HFFc6 (cell line): ENCODE results near the gene KATNBL1. TPM values are rescaled to one million over a fixed set of nuclear protein-coding genes. Genes with fewer than 3 reads are reported as not detected.
A peak's percentile ranks its signal among the peaks of the same experiment; 100 is the strongest.
"Not testable (repeated sequence)": the region's sequence is repeated elsewhere in the genome, so short reads cannot be mapped to it uniquely, and the experiment has no call there.

Experiments
- DNase-seq: peaks from one replicate; pipeline ENCODE4 v3.0.0-alpha.2; 2018
- H3K27ac Mint-ChIP-seq: 2 replicates; pipeline ENCODE4 v1.8.0; 2020; ENCODE audit warnings: mild to moderate bottlenecking, mixed read lengths
- H3K27me3 Mint-ChIP-seq: 2 replicates; pipeline ENCODE4 v1.8.0; 2021; ENCODE audit warnings: mild to moderate bottlenecking, moderate library complexity, mixed read lengths; ENCODE audit not compliant: insufficient read depth
- H3K36me3 Mint-ChIP-seq: 2 replicates; pipeline ENCODE4 v1.8.0; 2021; ENCODE audit warnings: low read depth, mixed read lengths
- H3K4me1 Mint-ChIP-seq: 2 replicates; pipeline ENCODE4 v1.8.0; 2020; ENCODE audit warnings: low read depth, mixed read lengths
- H3K4me3 Mint-ChIP-seq: 2 replicates; pipeline ENCODE4 v1.8.0; 2020; ENCODE audit warnings: mild to moderate bottlenecking, moderate library complexity, mixed read lengths
- H3K9me3 Mint-ChIP-seq: 2 replicates; pipeline ENCODE4 v1.8.0; 2020; ENCODE audit warnings: mild to moderate bottlenecking, mixed read lengths
- CTCF ChIP-seq: fragments of 200-600 bp; sonication (generic); IDR thresholded peaks from 2 replicates; pipeline ENCODE4 v1.5.0; 2021; ENCODE audit warnings: antibody characterized with exemption, mild to moderate bottlenecking
- total RNA-seq, 6 experiments: library from RNA; stranded (reverse); fragmentation: NEBNext Ultra II Directional; extraction: Animal tissue kit (Norgen Biotek cat#: 25700); gene quantifications; 2 replicates in 1 of 6; 3 replicates in 5 of 6; pipeline ENCODE4 v1.2.3, GENCODE V29; 2021

KATNBL1 gene
- total RNA-seq, 6 experiments from 2014 or later, result 27.2 to 37.1 (median 29.7) TPM

DNA sequence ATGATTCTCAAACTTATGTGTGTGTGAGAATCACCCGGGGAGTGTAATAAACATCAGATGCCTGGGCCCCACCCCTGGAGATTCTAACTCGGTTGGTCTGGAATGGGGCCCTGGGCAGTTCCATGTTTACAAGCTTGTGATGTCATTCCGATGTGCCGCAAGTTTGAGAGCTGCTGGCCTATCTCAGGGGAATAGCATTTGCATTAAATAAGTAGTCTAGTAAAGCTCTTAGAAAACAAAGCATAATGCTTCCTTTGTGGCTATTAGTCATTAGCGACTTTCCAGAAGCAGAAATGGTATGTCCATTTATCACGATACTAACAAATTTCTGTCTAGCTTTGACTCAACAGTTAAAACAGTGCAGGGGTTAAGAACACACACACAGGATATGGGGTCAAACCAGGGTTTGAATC is 87.1 kb downstream of the KATNBL1 start:
- H3K4me3 Mint-ChIP-seq, result peak overlapping the region; percentile 44
- H3K36me3 Mint-ChIP-seq, result 0 out of 2 replicates have a peak, but pooled peaks cover 4% of the 10 kb centered on the region
- DNase-seq, result peak; percentile 97
- peaks cover 1% of the 10 kb centered on the region; the same call in 1 of the 2 replicates for H3K27me3 Mint-ChIP-seq
- H3K27ac Mint-ChIP-seq, result peak overlapping the region; percentile 89
- TF ChIP-seq CTCF, result no peak
- peaks cover 47% of the 10 kb centered on the region for H3K4me1 Mint-ChIP-seq
- H3K9me3 Mint-ChIP-seq, result no peaks in the 10 kb centered on the region

DNA sequence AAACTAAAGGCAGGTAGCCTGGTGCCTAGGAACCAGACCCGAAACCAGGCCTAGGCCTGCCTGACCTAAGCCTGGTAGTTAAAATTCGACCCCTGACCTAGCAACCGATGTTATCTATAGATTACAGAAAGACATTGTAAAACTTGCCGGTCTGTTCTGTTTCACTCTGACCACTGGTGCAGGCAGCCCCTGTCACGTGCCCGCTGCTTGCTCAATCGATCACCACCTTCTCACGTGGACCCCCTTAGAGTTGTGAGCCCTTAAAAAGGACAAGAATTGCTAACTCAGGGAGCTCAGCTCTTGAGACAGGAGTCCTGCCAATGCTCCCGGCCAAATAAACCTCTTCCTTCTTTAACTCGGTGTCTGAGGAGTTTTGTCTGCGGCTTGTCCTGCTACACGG is 88.1 kb downstream of the KATNBL1 start:
- H3K4me1 Mint-ChIP-seq, result peaks cover 54% of the 10 kb centered on the region
- not testable (repeated sequence) for DNase-seq, H3K4me3 Mint-ChIP-seq, H3K9me3 Mint-ChIP-seq, H3K36me3 Mint-ChIP-seq, H3K27me3 Mint-ChIP-seq
- H3K27ac Mint-ChIP-seq, result peak overlapping the region; percentile 89

DNA sequence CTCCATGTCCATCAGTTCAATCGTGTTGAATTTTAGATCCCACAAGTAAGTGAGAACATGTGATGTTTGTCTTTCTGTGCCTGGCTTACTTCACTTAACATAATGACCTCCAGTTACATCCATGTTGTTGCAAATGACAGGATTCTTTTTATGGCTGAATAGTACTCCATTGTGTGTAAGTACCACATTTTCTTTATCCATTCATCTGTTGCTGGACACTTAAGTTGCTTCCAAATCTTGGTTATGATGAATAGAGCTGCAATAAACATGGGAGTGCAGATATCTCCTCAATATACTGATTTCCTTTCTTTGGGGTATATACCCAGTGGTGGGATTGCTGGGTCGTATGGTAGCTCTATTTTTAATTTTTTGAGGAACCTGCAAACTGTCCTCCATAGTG is 89.5 kb downstream of the KATNBL1 start:
- peaks cover 54% of the 10 kb centered on the region for H3K4me1 Mint-ChIP-seq
- H3K27ac Mint-ChIP-seq, H3K27me3 Mint-ChIP-seq, H3K36me3 Mint-ChIP-seq, H3K9me3 Mint-ChIP-seq, DNase-seq, H3K4me3 Mint-ChIP-seq: not testable (repeated sequence)

- H3K27me3 Mint-ChIP-seq, result peaks cover 1% of the 10 kb centered on the region; the same call in 1 of the 2 replicates
Measured at GRCh38 chr15:34119291-34119690, 90.6 kb downstream of the KATNBL1 start.

DNA sequence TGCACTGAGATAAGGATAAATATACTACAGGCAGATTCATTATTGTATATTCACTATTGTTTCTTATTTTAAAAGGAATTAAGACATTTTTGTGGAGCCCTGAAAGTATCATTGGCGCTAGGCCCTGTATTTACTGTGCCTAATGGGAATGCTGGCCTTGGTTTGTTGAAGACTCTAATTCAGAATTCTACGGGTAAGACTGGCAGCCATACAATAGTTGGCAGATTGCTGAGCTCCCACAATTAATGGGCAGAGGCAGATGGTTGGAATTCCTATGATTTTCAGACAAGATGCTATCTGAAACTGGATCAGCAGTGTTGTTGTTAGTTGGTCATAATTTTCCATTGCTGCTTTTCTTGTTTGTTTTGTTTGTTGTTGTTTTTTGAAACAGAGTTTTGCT is 93.3 kb downstream of the KATNBL1 start:
- peaks cover 26% of the 10 kb centered on the region for H3K4me1 Mint-ChIP-seq
- DNase-seq, result no peak
- no peaks in the 10 kb centered on the region for H3K36me3 Mint-ChIP-seq
- H3K27ac Mint-ChIP-seq, result no peak overlapping the region
- no peaks in the 10 kb centered on the region for H3K9me3 Mint-ChIP-seq
- H3K4me3 Mint-ChIP-seq, result no peak overlapping the region
- H3K27me3 Mint-ChIP-seq, result no peaks in the 10 kb centered on the region
- no peak for TF ChIP-seq CTCF

More at GRCh38 chr15:34119291-34119690, 90.6 kb downstream of the KATNBL1 start:
- Mint-ChIP-seq H3K9me3 (no peaks in the 10 kb centered on the region), H3K4me1 (peaks cover 52% of the 10 kb centered on the region), H3K27ac (no peak overlapping the region), H3K36me3 (0 out of 2 replicates have a peak, but pooled peaks cover 4% of the 10 kb centered on the region), H3K4me3 (no peak overlapping the region)
- DNase-seq, result peak; percentile 37
- TF ChIP-seq CTCF, result no peak; the same call in 1 of the 2 replicates

DNA sequence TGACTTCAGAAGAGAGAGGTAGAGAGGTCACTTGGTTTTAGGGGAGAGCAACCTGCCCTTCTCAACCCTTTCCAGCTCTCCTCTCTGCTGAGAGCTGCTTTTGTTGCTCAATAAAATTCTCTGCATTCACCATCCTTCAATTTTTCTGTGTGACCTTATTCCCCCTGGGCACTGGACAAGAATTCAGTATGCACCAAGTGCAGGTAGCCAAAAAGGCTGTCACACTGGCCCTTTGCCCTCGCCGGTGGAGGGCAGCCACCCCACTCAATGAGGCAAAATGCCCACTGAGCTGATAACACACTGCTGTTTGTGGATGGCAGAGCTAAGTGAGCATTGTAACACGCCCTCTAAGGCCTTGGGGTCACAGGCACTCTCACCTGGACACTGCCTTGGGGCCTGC is 95.2 kb downstream of the KATNBL1 start:
- TF ChIP-seq CTCF, result no peak

DNA sequence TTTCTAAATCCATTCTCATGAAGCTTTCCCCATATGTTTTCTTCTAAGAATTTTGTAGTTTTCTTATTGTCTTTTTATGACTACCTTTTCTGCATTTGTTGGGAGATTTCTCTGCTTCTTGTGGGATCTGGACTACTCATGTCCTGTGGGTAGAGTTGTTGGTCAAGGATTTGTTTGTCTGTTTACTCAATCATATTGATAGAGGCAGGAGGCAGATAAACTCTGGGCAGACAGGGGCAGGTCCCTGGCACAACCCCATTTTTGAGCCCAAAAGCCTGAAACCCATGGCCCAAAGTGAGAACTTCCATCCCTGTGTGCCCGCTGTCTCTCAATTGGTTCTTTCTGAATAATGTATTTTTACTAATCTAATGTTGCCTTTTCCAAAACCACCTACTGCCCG is 95.7 kb downstream of the KATNBL1 start:
- DNase-seq, result no peak
- no peak for TF ChIP-seq CTCF
- no peaks in the 10 kb centered on the region for H3K9me3 Mint-ChIP-seq
- no peak overlapping the region for H3K4me3 Mint-ChIP-seq
- no peak overlapping the region for H3K27ac Mint-ChIP-seq
- no peaks in the 10 kb centered on the region for H3K36me3 Mint-ChIP-seq
- H3K4me1 Mint-ChIP-seq, result peaks cover 16% of the 10 kb centered on the region
- no peaks in the 10 kb centered on the region for H3K27me3 Mint-ChIP-seq

More for the DNA sequence above, 95.2 kb downstream of the KATNBL1 start:
- Mint-ChIP-seq H3K27me3 (no peaks in the 10 kb centered on the region), H3K9me3 (no peaks in the 10 kb centered on the region), H3K4me1 (peaks cover 21% of the 10 kb centered on the region), H3K36me3 (no peaks in the 10 kb centered on the region), H3K4me3 (no peak overlapping the region), H3K27ac (no peak overlapping the region)
- no peak for DNase-seq
